AG04449 (cell line): ENCODE measurements around the gene OAS2.

ENCODE experiments used
- CTCF ChIA-PET: fragments of 350-600 bp; formaldehyde crosslinking; extraction: SDS; loops from one replicate; lab custom pipeline; 2021; ENCODE audit warnings: antibody characterized with exemption; lab: Yijun Ruan, JAX
- POLR2A ChIA-PET: fragments of 400-600, 350-600 bp; formaldehyde crosslinking; extraction: SDS; loops from one replicate; lab custom pipeline; 2020; ENCODE audit warnings: antibody characterized with exemption, inconsistent platforms; lab: Yijun Ruan, JAX
- DNase-seq: peaks from one replicate; pipeline ENCODE4 v3.0.0-alpha.2; 2010; ENCODE audit warnings: low read depth, low spot score
- H3K4me3 ChIP-seq: 2 replicates; pipeline ENCODE4 v1.5.1; 2011; ENCODE audit warnings: low read depth, mild to moderate bottlenecking, control low read depth, low read length
- TF ChIP-seq, protein P1 (sequence below): IDR thresholded peaks from one replicate; pipeline ENCODE4 v1.5.1; 2011; ENCODE audit warnings: mild to moderate bottlenecking, moderate library complexity, low read length, control low read depth, inconsistent platforms; ENCODE audit not compliant: insufficient read depth; ENCODE audit errors: missing control alignments

The OAS2 gene

DNA sequence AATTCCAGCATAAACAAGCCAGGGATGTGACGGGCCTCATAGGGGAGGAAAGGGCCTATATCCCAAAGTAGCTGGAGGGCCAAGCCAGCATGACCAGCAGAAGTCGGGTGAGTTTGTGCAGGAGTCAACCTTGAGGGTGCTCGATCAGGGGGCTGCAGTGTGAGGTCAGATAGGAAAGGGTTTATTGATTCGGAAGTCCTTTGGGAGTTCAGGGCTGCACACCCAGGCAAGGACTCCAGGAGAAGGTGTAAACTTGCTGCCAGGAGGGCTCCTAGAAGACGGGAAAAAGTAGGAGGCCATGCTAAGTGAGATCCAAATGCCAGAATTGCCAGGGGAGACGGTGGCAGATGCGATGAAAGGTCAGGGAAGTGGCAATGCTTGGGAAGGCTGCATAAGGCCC, 3.4 kb upstream of the OAS2 start:
- POLR2A ChIA-PET = no interaction called here
- TF ChIP-seq, protein P1, sequence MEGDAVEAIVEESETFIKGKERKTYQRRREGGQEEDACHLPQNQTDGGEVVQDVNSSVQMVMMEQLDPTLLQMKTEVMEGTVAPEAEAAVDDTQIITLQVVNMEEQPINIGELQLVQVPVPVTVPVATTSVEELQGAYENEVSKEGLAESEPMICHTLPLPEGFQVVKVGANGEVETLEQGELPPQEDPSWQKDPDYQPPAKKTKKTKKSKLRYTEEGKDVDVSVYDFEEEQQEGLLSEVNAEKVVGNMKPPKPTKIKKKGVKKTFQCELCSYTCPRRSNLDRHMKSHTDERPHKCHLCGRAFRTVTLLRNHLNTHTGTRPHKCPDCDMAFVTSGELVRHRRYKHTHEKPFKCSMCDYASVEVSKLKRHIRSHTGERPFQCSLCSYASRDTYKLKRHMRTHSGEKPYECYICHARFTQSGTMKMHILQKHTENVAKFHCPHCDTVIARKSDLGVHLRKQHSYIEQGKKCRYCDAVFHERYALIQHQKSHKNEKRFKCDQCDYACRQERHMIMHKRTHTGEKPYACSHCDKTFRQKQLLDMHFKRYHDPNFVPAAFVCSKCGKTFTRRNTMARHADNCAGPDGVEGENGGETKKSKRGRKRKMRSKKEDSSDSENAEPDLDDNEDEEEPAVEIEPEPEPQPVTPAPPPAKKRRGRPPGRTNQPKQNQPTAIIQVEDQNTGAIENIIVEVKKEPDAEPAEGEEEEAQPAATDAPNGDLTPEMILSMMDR = no peak

DNA sequence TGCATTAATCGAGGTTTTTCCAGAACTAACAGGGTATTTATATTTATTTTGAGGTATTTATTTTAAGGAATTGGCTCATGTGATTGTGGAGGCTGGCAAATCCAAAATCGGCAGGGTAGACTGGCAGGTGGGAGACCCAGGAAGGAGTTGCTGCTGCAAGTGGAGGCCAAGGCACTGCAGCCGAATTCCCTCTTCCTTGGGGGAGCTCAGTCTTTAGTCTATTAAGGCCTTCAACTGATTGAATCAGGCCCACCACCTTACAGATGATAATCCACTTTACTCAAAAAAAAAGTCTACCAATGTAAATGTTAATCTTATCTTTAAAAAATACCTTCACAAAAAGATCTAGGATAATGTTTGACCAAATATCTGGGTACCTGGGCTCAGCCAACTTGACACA, 1.2 kb upstream of the OAS2 start:
- TF ChIP-seq, protein P1 = no peak
- ChIA-PET CTCF (interaction anchor here (1.1 to 3.3 kb wide), 2 partner anchors 15 to 16 kb away, joined by 3 to 16 read pairs; no protein-coding TSS in a partner anchor), POLR2A (no interaction called here)
- DNase-seq = no peak
- no peak overlapping the region for H3K4me3 ChIP-seq

More for the DNA sequence above, 3.4 kb upstream of the OAS2 start:
- DNase-seq = no peak
- CTCF ChIA-PET = interaction anchor here (1.1 kb wide), 1 partner anchor 10 kb away, joined by 4 read pairs; no protein-coding TSS in a partner anchor
- no peak overlapping the region for H3K4me3 ChIP-seq

DNA sequence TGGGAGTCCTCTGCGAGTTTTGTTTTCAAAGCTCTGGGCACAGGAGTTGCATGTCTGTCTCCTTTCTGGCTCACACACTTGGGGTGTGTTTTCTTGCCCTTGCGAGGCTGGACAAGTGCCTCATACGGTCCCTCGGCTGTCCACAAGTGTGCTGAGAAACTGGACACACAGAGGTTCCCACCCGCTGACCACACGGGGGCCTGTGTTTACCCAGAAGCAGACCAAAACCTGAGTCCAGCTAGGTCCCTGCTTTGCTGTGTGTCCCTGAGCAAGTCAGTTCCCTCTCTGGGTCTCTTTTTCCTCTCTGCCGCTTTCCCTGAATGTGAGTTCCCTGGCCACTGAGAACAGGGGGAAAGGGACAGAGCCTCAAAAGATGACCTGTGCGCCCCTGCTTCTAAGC, 678 bp upstream of the OAS2 start:
- POLR2A ChIA-PET = no interaction called here
- CTCF ChIA-PET = interaction anchor here (1.4 to 3.3 kb wide), 2 partner anchors 16 to 71 kb away, joined by 3 to 16 read pairs; no protein-coding TSS in a partner anchor
- TF ChIP-seq, protein P1 = no peak
- DNase-seq = no peak
- no peak overlapping the region for H3K4me3 ChIP-seq

DNA sequence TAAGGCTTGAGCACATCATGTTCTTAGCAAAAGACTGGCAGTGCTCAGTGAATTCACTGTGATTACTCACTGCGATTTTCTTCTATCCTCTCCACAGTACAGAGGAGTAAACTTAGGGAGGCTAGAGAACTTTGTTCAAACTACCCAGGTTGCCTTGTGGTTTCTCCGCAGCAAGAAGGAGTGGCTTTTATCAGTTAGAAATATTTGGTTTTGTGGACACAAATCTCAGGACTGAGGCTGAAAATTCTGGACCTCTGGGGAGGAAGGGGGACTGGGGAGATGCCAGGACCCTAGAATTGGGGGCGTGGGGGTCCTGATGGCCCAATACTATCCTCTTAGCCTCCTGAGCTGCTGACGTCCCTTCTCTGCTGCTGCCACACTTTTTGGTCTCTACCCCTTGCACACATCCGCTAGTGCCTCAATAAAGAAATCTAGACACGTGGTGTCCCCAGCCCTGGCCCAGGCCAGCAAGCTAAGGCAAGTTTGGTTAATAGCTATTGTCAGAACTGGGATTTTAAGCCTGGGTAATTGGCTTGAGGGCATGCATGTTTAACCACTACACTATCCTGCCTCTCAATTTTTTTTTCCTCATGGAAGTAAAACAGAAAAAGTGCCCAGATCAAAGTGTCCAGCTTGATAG, 842 bp downstream of the OAS2 start:
- H3K4me3 ChIP-seq = no peak overlapping the region
- TF ChIP-seq, protein P1 = no peak
- CTCF ChIA-PET = interaction anchor here (1.3 to 3.3 kb wide), 2 partner anchors 14 to 51 kb away, joined by 3 to 16 read pairs; no protein-coding TSS in a partner anchor
- DNase-seq = no peak
- POLR2A ChIA-PET = no interaction called here

DNA sequence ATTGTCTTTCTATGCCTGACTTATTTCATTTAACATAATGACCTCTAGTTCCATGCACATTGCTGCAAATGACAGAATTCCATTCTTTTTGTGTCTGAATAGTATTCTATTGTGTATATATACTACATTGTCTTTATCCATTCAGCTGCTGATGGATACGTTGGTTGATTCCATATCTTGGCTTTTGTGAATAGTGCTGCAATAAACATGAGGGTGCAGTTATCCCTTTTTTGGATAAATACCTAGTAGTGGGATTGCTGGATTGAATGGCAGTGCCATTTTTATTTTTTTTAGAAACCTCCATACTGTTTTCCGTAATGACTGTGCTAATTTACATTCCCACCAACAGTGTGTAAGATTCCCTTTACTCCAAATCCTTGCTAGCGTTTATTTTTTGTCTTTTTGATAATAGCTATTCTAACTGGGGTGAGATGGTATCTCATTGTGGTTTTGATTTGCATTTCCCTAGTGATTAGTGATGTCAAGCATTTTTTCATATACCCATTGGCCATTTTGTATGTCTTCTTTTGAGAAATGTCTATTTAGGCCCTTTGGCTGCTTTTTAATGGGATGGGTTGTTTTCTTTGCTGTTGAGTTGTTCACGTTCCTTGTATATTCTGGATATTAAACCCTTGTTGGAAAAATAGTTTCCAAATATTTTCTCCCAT, 2.3 kb downstream of the OAS2 start:
- POLR2A ChIA-PET = no interaction called here

DNA sequence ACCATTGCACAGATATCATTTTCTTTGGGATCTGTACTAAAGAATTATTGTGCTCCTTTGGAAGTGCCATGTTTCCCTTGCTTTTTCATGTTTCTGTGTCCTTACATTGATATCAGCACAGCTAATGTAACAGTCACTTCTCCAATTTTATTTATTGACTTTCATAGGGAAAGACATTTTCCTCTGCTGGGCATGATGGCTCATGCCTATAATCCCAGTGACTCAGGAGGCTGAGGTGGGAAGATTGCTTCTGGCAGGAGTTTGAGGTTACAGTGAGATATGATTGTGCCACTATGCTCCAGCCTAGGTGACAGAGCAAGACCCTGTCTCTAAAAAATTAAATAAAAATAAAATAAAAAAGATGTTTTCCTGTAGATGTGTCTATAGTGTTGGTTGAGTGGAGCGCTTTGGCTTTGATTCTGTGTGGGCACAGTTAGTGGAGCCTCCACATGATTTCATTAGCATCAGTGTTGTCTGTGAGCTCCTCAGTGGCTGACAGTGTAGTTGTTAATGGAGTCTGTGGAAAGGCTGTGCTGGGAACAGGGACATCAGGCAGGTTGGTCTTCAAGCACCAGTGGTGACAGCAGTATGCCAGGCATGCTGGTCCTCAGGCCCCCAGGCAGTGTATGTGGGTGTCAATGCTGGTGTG, 7.4 kb downstream of the OAS2 start:
- CTCF ChIA-PET = no interaction called here
- TF ChIP-seq, protein P1 = no peak
- no peak for DNase-seq

More for the DNA sequence above, 2.3 kb downstream of the OAS2 start:
- no peak overlapping the region for H3K4me3 ChIP-seq
- no peak for DNase-seq
- CTCF ChIA-PET = no interaction called here
- TF ChIP-seq, protein P1 = no peak

More for the DNA sequence above, 7.4 kb downstream of the OAS2 start:
- H3K4me3 ChIP-seq = no peak overlapping the region
- POLR2A ChIA-PET = no interaction called here
